ENCODE results near the gene PPIE. TPM values are rescaled to one million over a fixed set of nuclear protein-coding genes. Genes with fewer than 3 reads are reported as not detected.
"Not testable (repeated sequence)": the region's sequence is repeated elsewhere in the genome, so short reads cannot be mapped to it uniquely, and the experiment has no call there.

The PPIE gene
- total and polyA plus RNA-seq, 7 donors = 23.5 to 53.2 (median 34.3) TPM

DNA sequence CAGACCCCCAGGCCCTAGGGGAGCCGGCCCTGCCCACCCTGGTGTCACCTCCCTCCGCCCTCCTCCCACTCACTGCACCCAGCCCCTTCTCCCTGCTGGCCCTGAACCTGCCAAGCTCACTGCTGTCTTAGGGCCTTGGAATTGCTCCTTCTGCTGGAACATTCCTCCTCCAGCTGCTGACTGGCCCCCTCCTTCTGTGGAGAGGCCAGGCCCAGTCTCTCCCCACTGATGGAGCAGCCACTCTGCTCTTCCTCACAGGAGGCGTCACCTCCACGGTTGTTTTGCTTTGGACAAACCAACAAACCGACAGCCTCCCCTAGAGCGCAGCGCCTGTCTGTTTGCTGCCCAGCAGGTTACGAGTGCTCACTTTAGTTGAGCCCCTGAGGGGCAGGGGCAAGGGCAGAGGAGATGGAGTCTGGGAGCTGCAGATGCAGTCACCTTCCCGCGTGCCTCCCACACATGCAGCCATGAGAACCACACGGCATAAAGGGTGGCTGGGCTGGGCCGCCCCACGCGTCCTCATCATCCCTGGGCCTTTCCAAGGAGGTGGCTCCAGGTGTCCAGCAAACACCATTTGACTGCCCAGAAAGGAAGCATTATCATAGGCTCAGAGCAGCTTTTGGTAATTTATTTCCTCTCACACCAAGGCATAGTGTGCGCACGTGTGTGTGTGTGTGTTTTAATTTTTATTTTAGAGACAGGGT lies 23.0 kb downstream of the PPIE start:
- H3K27ac ChIP-seq = no peak overlapping the region
- TF ChIP-seq CTCF (IDR thresholded peaks at IDR 0.05) = no peak
- no peak for ATAC-seq
- no peaks in the 10 kb centered on the region for H3K27me3 ChIP-seq (ENCODE audit: insufficient read depth in 3 of 3, low read length in 2 of 3)
- no peak for DNase-seq
- intact Hi-C loops (cut with DNase I) = no loop called here
- H3K9me3 ChIP-seq = no peaks in the 10 kb centered on the region
- peaks cover 0 to 45% of the 10 kb centered on the region in 2 donors for H3K36me3 ChIP-seq (ENCODE audit: insufficient read depth in 1 of 2, low read depth in 1 of 2)
- 68 to 72% (median 71%) methylated on average over 16 of the region's 16 CpGs for WGBS, 3 donors
- no peak overlapping the region for H3K4me3 ChIP-seq
- no peaks in the 10 kb centered on the region for H3K4me1 ChIP-seq

- peaks cover 0 to 33% of the 10 kb centered on the region in 2 donors for H3K36me3 ChIP-seq (ENCODE audit: insufficient read depth in 1 of 2, low read depth in 1 of 2)
- intact Hi-C loops (cut with DNase I) = no loop called here
- ATAC-seq (no peak), DNase-seq (no peak)
- H3K27me3 ChIP-seq (ENCODE audit: insufficient read depth in 3 of 3, low read length in 2 of 3) = no peaks in the 10 kb centered on the region
- WGBS, 3 donors = 87 to 88% (median 88%) methylated on average over 25 to 30 of the region's 30 CpGs
- H3K27ac ChIP-seq = no peak overlapping the region
- no peaks in the 10 kb centered on the region for H3K9me3 ChIP-seq
- no peak overlapping the region for H3K4me3 ChIP-seq
- no peak for TF ChIP-seq CTCF (IDR thresholded peaks at IDR 0.05)
- no peaks in the 10 kb centered on the region for H3K4me1 ChIP-seq
These were observed 24.2 kb downstream of the PPIE start for GRCh38 chr1:39762550-39763540.

GRCh38 chr1:39763619-39764374 lies 25.1 kb downstream of the PPIE start:
- 70 to 76% (median 71%) methylated on average over 14 to 15 of the region's 18 CpGs for WGBS, 3 donors
- ATAC-seq = peak in 2 of 4 donors; percentile 13 to 30
- H3K27ac ChIP-seq; H3K9me3 ChIP-seq; H3K4me1 ChIP-seq; H3K27me3 ChIP-seq (ENCODE audit: insufficient read depth in 3 of 3, low read length in 2 of 3); H3K4me3 ChIP-seq; DNase-seq; intact Hi-C loops (cut with DNase I): not testable (repeated sequence)
- peaks cover 0 to 24% of the 10 kb centered on the region in 2 donors for H3K36me3 ChIP-seq (ENCODE audit: insufficient read depth in 1 of 2, low read depth in 1 of 2)

- H3K27ac ChIP-seq; H3K4me3 ChIP-seq; DNase-seq; H3K9me3 ChIP-seq; H3K4me1 ChIP-seq; H3K27me3 ChIP-seq (ENCODE audit: insufficient read depth in 3 of 3, low read length in 2 of 3); intact Hi-C loops (cut with DNase I): not testable (repeated sequence)
- WGBS, 3 donors = 70 to 91% (median 81%) methylated on average over 7 to 13 of the region's 19 CpGs
- peak in 3 of 4 donors; percentile 16 to 44 (median 22) for ATAC-seq
- peaks cover 0 to 17% of the 10 kb centered on the region in 2 donors for H3K36me3 ChIP-seq (ENCODE audit: insufficient read depth in 1 of 2, low read depth in 1 of 2)
These were observed 25.8 kb downstream of the PPIE start for GRCh38 chr1:39764512-39764911.

- H3K27me3 ChIP-seq (ENCODE audit: insufficient read depth in 3 of 3, low read length in 2 of 3); H3K9me3 ChIP-seq; DNase-seq; H3K27ac ChIP-seq; intact Hi-C loops (cut with DNase I); H3K4me3 ChIP-seq; H3K4me1 ChIP-seq: not testable (repeated sequence)
- H3K36me3 ChIP-seq (ENCODE audit: insufficient read depth in 1 of 2, low read depth in 1 of 2) = peaks cover 0 to 11% of the 10 kb centered on the region in 2 donors
- 55 to 100% (median 62%) methylated on average over 1 of the region's 5 CpGs for WGBS, 3 donors
- ATAC-seq = peak in 1 of 4 donors; percentile 27
These were observed 27.8 kb downstream of the PPIE start for GRCh38 chr1:39766466-39766865.

DNA sequence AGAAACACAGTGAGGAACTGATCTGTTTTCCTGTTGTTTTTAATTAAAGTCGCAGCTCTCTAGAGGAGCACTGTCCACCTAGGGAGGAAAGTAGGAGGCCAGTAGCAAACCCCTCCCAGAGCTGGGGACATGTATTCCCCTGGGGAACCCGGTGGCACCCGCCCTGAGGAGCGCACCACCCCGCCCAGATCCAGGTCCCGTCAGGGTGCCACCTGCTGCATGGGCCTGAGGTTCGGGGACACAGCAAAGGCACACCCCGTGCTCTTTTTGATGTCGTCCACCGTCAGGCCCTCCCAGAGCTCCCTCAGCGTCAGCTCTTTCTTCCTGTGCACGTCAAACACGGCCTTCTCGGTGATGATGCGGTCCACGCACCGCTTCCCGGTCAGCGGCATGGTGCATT lies 30.8 kb downstream of the PPIE start:
- ATAC-seq; H3K27ac ChIP-seq; H3K9me3 ChIP-seq; H3K27me3 ChIP-seq (ENCODE audit: insufficient read depth in 3 of 3, low read length in 2 of 3); H3K4me3 ChIP-seq; DNase-seq; intact Hi-C loops (cut with DNase I); H3K36me3 ChIP-seq (ENCODE audit: insufficient read depth in 1 of 2, low read depth in 1 of 2); H3K4me1 ChIP-seq: not testable (repeated sequence)
- WGBS, 3 donors = 76 to 87% (median 83%) methylated on average over 14 to 18 of the region's 19 CpGs

DNA sequence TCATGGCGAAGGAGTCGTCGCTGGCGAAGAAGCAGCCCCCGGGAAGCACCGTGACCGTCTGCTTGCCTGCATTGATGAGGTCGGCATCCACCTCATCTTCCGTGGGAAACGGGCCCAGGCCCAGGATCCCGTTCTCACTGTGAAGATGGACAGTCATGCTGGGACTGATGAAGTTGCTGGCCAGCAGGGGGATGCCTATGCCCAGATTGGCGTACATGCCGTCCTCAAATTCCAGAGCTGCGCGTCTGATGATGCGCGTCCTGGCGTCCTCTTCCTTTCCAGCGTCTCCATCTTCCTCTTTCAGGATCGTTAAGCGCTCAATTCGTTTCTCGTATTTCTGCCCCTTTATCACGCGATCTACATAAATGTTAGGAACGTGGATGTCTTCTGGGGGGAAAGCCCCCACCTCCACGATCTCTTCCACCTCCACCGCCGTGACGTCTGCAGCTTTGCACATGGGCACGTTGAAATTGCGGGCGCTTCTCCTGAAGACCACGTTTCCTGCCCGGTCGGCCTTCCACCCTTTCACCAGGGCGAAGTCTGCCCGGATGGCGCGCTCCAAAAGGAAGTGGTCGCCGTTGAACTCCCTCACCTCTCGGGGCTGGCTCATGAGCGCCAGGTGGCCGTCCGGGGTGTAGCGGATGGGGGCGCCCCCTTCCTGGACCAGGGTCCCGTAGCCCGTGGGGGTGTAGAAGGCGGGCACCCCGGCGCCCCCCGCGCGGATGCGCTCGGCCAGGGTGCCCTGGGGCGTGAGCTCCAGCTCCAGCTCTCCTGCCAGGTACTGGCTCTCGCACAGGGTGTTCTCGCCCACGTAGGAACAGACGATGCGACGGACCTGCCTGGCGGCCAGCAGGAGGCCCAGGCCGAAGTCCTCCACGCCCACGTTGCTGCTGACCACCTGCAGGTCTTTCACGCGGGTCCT lies 31.7 kb downstream of the PPIE start:
- ATAC-seq = peak; percentile 2 to 57 (median 48)
- WGBS, 3 donors = 30 to 35% (median 34%) methylated on average over 11 to 21 of the region's 71 CpGs
- H3K4me3 ChIP-seq = not testable (repeated sequence)

DNA sequence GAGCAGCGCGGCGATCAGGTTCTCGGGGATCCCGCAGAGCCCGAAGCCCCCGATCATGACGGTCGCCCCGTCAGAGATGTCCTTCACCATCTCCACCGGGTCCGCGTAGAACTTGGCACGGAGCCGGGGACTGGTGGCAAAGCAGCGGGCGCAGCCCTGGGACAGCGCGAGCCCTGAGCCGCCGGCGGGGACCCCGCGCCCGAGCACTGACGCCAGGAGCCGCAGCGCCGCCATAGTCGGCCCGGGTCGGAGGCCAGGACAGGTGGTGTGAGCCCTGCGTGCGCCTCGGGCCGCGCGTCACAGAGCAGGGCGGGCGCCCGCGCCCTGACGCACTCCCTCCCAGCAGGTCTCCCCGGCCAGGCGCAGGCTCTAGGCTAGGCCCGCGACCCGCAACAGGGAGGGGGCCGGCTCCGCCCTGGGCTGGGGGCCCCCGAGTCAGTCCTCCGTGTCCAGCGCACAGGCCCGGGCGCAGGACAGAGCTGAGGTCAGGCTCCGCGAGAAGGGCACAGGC lies 32.4 kb downstream of the PPIE start, which contains the start of gene OXCT2:
Gene OXCT2 (minus strand): TSS at position 327 of the 511 bp plus-strand sequence. CDS start 93 bp downstream, at position 234.
- DNase-seq; H3K4me3 ChIP-seq; H3K9me3 ChIP-seq; H3K27me3 ChIP-seq (ENCODE audit: insufficient read depth in 3 of 3, low read length in 2 of 3); H3K36me3 ChIP-seq (ENCODE audit: insufficient read depth in 1 of 2, low read depth in 1 of 2); intact Hi-C loops (cut with DNase I); H3K4me1 ChIP-seq; H3K27ac ChIP-seq: not testable (repeated sequence)
- WGBS, 3 donors = 9 to 20% (median 15%) methylated on average over 6 to 41 of the region's 57 CpGs
- peak; percentile 39 to 66 (median 52) for ATAC-seq

More for the DNA sequence above, 31.7 kb downstream of the PPIE start:
- H3K36me3 ChIP-seq (ENCODE audit: insufficient read depth in 1 of 2, low read depth in 1 of 2); H3K4me1 ChIP-seq; DNase-seq; H3K27me3 ChIP-seq (ENCODE audit: insufficient read depth in 3 of 3, low read length in 2 of 3); H3K9me3 ChIP-seq; intact Hi-C loops (cut with DNase I); H3K27ac ChIP-seq: not testable (repeated sequence)

Data from psoas muscle (tissue), 8 donors.